K562 (cell line): Measurements from ENCODE around the gene SESN2. TPM values are rescaled to one million over a fixed set of nuclear protein-coding genes. Genes with fewer than 3 reads are reported as not detected.

ENCODE experiments used
- ARID1B ChIP-seq: fragments of 450-650 bp; IDR thresholded peaks from 2 replicates; pipeline ENCODE4 v1.6.1; 2016; ENCODE audit warnings: antibody characterized with exemption, mild to moderate bottlenecking, inconsistent platforms
- KDM5B ChIP-seq: fragments of 200-600 bp; sonication (generic); IDR thresholded peaks from 2 replicates; pipeline ENCODE4 v1.6.1; 2012; ENCODE audit warnings: low read depth, mild to moderate bottlenecking, moderate library complexity, low read length, control low read depth, inconsistent platforms; ENCODE audit not compliant: insufficient replicate concordance
- POLR2B ChIP-seq: fragments of 450-650 bp; IDR thresholded peaks from 2 replicates; pipeline ENCODE4 v1.6.1; 2018; ENCODE audit warnings: low read depth; ENCODE audit not compliant: partially characterized antibody
- TGIF2 ChIP-seq: sonication (generic); formaldehyde crosslinking; IDR thresholded peaks from 2 replicates; pipeline ENCODE4 v1.8.1; 2022; ENCODE audit warnings: mild to moderate bottlenecking, missing genetic modification reagents, moderate library complexity
- polyA plus RNA-seq, 8 experiments: library from polyadenylated mRNA; depleted of rRNA in 4 of 8; stranded (reverse) in 5 of 8; unstranded in 3 of 8; fragments of >200 nt; fragmentation: Nextera tagmentation in 2 of 8; fragmentation: Illumina TruSeq in 1 of 8; extraction: Ambion mirVana in 2 of 8; extraction: Trizol in 1 of 8; gene quantifications; 2 replicates each; pipeline versions ENCODE4 v1.2.1 to v1.2.3, GENCODE V29; 2011 to 2014; ENCODE audit warnings: inconsistent platforms in 1 of 8, missing spikeins in 1 of 8
- total RNA-seq, 7 experiments: library from RNA; depleted of rRNA in 6 of 7; stranded (reverse); fragments of >200 nt in 6 of 7; fragmentation: Illumina TruSeq in 2 of 7; extraction: Trizol in 2 of 7; gene quantifications; 2 replicates each; pipeline versions ENCODE4 v1.2.1 to v1.2.3, GENCODE V29; 2011 to 2021; ENCODE audit warnings: low replicate concordance in 1 of 7
- TF ChIP-seq, protein P1 (sequence below), 2 experiments: fragments of 450-650 bp in 1 of 2; IDR thresholded peaks; 2 replicates each; pipeline ENCODE4 v1.6.1; 2011 to 2017; ENCODE audit warnings: low read depth in 2 of 2, antibody characterized with exemption in 1 of 2, borderline replicate concordance in 1 of 2, low read length in 1 of 2, mild to moderate bottlenecking in 1 of 2, mixed read lengths in 1 of 2; ENCODE audit not compliant: control insufficient read depth in 1 of 2
- TF ChIP-seq, protein P2 (sequence below): IDR thresholded peaks from 2 replicates; pipeline ENCODE4 v1.6.1; 2011; ENCODE audit not compliant: insufficient read length; ENCODE audit errors: extremely low read depth

The SESN2 gene
- total and polyA plus RNA-seq, 9 of the 15 experiments (the other 6 are each of a cell fraction or from before 2014, with no cell fraction given) = 3.7 to 71.3 (median 16.8) TPM

DNA sequence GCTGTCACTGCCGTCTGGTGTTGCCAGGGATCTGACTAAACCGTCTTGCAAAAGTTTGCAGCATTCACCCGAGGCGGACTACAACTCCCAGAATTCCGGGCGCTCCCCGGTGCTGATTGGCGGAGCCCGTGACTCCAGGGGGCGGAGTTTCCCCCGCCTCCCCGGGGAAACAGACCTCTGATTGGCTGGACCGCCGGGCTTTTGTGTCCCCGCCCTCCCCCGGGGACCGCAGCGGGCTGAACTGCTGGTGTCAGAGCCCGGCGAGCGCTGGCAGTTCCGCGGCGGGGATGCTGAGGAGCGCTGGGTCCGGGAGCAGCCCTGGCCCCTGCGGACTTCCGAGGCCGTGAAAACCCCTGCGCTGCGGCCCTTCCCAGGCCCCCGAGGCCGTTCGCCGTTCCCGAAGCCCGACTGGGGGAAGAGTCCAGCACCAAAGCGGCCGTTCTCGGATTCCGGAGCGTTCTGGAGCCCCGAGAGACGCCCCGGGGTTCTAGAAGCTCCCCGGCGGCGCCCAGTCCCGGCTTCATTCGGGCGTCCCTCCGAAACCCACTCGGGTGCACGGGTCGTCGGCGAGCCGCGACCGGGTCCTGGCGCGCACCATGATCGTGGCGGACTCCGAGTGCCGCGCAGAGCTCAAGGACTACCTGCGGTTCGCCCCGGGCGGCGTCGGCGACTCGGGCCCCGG is at the start of gene SESN2 (continued):
- TF ChIP-seq POLR2B = peak; percentile 99
- no peak; the same call in 1 of the 2 replicates for TF ChIP-seq ARID1B
- TF ChIP-seq, protein P1, sequence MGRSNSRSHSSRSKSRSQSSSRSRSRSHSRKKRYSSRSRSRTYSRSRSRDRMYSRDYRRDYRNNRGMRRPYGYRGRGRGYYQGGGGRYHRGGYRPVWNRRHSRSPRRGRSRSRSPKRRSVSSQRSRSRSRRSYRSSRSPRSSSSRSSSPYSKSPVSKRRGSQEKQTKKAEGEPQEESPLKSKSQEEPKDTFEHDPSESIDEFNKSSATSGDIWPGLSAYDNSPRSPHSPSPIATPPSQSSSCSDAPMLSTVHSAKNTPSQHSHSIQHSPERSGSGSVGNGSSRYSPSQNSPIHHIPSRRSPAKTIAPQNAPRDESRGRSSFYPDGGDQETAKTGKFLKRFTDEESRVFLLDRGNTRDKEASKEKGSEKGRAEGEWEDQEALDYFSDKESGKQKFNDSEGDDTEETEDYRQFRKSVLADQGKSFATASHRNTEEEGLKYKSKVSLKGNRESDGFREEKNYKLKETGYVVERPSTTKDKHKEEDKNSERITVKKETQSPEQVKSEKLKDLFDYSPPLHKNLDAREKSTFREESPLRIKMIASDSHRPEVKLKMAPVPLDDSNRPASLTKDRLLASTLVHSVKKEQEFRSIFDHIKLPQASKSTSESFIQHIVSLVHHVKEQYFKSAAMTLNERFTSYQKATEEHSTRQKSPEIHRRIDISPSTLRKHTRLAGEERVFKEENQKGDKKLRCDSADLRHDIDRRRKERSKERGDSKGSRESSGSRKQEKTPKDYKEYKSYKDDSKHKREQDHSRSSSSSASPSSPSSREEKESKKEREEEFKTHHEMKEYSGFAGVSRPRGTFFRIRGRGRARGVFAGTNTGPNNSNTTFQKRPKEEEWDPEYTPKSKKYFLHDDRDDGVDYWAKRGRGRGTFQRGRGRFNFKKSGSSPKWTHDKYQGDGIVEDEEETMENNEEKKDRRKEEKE (IDR thresholded peaks at IDR 0.05; ENCODE audit: borderline replicate concordance in 1 of 2, control insufficient read depth in 1 of 2, low read depth in 2 of 2, low read length in 1 of 2) = no peak
- TF ChIP-seq KDM5B = peak; percentile 99
- TF ChIP-seq, protein P2, sequence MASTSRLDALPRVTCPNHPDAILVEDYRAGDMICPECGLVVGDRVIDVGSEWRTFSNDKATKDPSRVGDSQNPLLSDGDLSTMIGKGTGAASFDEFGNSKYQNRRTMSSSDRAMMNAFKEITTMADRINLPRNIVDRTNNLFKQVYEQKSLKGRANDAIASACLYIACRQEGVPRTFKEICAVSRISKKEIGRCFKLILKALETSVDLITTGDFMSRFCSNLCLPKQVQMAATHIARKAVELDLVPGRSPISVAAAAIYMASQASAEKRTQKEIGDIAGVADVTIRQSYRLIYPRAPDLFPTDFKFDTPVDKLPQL = peak; percentile 33
- TF ChIP-seq TGIF2 = peak; percentile 81
- TF ChIP-seq, all 486 proteins: peak for 172
